HL-60 (cell line): ENCODE results near the gene NDUFB7.

Experiments
- CTCF ChIP-seq: IDR thresholded peaks from one replicate; pipeline ENCODE4 v1.5.1; 2011; ENCODE audit warnings: low read length, control low read depth, inconsistent platforms; ENCODE audit not compliant: insufficient read depth
- POLR2AphosphoS5 ChIP-seq: IDR thresholded peaks from 2 replicates; pipeline ENCODE4 v1.6.1; 2012; ENCODE audit warnings: low read depth
- SPI1 ChIP-seq: IDR thresholded peaks from 2 replicates; pipeline ENCODE4 v1.6.1; 2012; ENCODE audit warnings: low read depth, mild to moderate bottlenecking, borderline replicate concordance

- no peak for TF ChIP-seq CTCF
- no peak for TF ChIP-seq POLR2AphosphoS5
- TF ChIP-seq SPI1: no peak
These were observed 11.7 kb downstream of the NDUFB7 start for GRCh38 chr19:14559916-14560775.
